Upper lobe of right lung (tissue), 1 donor: ENCODE results near the gene ATF1. TPM values are rescaled to one million over a fixed set of nuclear protein-coding genes. Genes with fewer than 3 reads are reported as not detected.
A peak's percentile ranks its signal among the peaks of the same experiment; 100 is the strongest.

ENCODE experiments used
- ATAC-seq: fragments of 200-7000 bp; cut with Tn5 transposase; one replicate; pipeline ENCODE4 v1.9.1; 2020; ENCODE audit warnings: mild to moderate bottlenecking, moderate library complexity
- DNase-seq: peaks from one replicate; pipeline ENCODE4 v3.0.0-alpha.2; 2020
- H3K27ac ChIP-seq: fragments of 200-600 bp; one replicate; pipeline ENCODE4 v1.8.0; 2022
- H3K27me3 ChIP-seq: fragments of 200-600 bp; one replicate; pipeline ENCODE4 v1.8.0; 2022; ENCODE audit warnings: mild to moderate bottlenecking
- H3K36me3 ChIP-seq: fragments of 200-600 bp; one replicate; pipeline ENCODE4 v1.8.0; 2022
- H3K4me1 ChIP-seq: fragments of 200-600 bp; one replicate; pipeline ENCODE4 v1.8.0; 2022
- H3K4me3 ChIP-seq: fragments of 200-600 bp; one replicate; pipeline ENCODE4 v1.8.0; 2022; ENCODE audit warnings: mild to moderate bottlenecking
- H3K9me3 ChIP-seq: fragments of 200-600 bp; one replicate; pipeline ENCODE4 v1.8.0; 2022
- CTCF ChIP-seq: fragments of 200-600 bp; IDR thresholded peaks from one replicate; pipeline ENCODE4 v1.8.0; 2022; ENCODE audit warnings: antibody characterized with exemption
- intact Hi-C: fragments of 100-400 bp; cut with DNase I; formaldehyde crosslinking; loops from one replicate; pipeline ENCODE4 v1.11.0; 2022
- total RNA-seq: library from RNA; stranded (reverse); fragmentation: NEBNext Ultra II Directional; extraction: Animal tissue kit (Norgen Biotek cat#: 25700); gene quantifications from one replicate; pipeline ENCODE4 v1.2.1, GENCODE V29; 2021
- donor health status: DM: no; HTN: yes; CAD: no; lungs with severe emphysema.

Gene ATF1
- total RNA-seq, 1 donor from 2014 or later: 36.8 TPM

- no peak for TF ChIP-seq CTCF
- H3K4me1 ChIP-seq: no peaks in the 10 kb centered on the region
- intact Hi-C loops: no loop called here
- ATAC-seq (no peak), DNase-seq (no peak)
- H3K27ac ChIP-seq: no peak overlapping the region
- H3K9me3 ChIP-seq: no peaks in the 10 kb centered on the region
- H3K27me3 ChIP-seq: no peaks in the 10 kb centered on the region
- no peak overlapping the region for H3K4me3 ChIP-seq
- H3K36me3 ChIP-seq: peaks cover 11% of the 10 kb centered on the region
Observed at GRCh38 chr12:50778663-50779590, 15.0 kb downstream of the ATF1 start.

- no peak overlapping the region for H3K27ac ChIP-seq
- DNase-seq (no peak), ATAC-seq (no peak)
- H3K36me3 ChIP-seq: peaks cover 11% of the 10 kb centered on the region
- no peak overlapping the region for H3K4me3 ChIP-seq
- intact Hi-C loops: no loop called here
- no peaks in the 10 kb centered on the region for H3K9me3 ChIP-seq
- no peaks in the 10 kb centered on the region for H3K4me1 ChIP-seq
- H3K27me3 ChIP-seq: no peaks in the 10 kb centered on the region
- TF ChIP-seq CTCF: no peak
Observed at GRCh38 chr12:50780013-50780412, 16.1 kb downstream of the ATF1 start.

GRCh38 chr12:50784501-50784900, 20.6 kb downstream of the ATF1 start:
- H3K27ac ChIP-seq: no peak overlapping the region
- no peak for ATAC-seq
- H3K36me3 ChIP-seq: peaks cover 11% of the 10 kb centered on the region
- no peak for TF ChIP-seq CTCF
- no peak overlapping the region for H3K4me3 ChIP-seq
- intact Hi-C loops: no loop called here
- no peaks in the 10 kb centered on the region for H3K9me3 ChIP-seq
- no peak for DNase-seq
- no peaks in the 10 kb centered on the region for H3K4me1 ChIP-seq
- H3K27me3 ChIP-seq: no peaks in the 10 kb centered on the region

GRCh38 chr12:50785406-50786001, 21.6 kb downstream of the ATF1 start:
- Histone ChIP-seq H3K9me3 (no peaks in the 10 kb centered on the region), H3K4me1 (no peaks in the 10 kb centered on the region), H3K27me3 (no peaks in the 10 kb centered on the region), H3K4me3 (no peak overlapping the region), H3K27ac (peak overlapping the region; percentile 61), H3K36me3 (peaks cover 11% of the 10 kb centered on the region)
- intact Hi-C loops: no loop called here
- no peak for ATAC-seq
- TF ChIP-seq CTCF: no peak
- DNase-seq: no peak

- no peak for TF ChIP-seq CTCF
- Histone ChIP-seq H3K27ac (peak overlapping the region; percentile 61), H3K4me1 (no peaks in the 10 kb centered on the region), H3K36me3 (peaks cover 5% of the 10 kb centered on the region), H3K9me3 (no peaks in the 10 kb centered on the region), H3K4me3 (no peak overlapping the region), H3K27me3 (no peaks in the 10 kb centered on the region)
- DNase-seq (no peak), ATAC-seq (peak; percentile 96)
- intact Hi-C loops: no loop called here
Observed at GRCh38 chr12:50786498-50787231, 22.8 kb downstream of the ATF1 start.
